ENCODE measurements around the gene HOXC12. TPM values are rescaled to one million over a fixed set of nuclear protein-coding genes. Genes with fewer than 3 reads are reported as not detected.

HOXC12 gene
- total RNA-seq, 1 donor, result under 0.01 TPM

DNA sequence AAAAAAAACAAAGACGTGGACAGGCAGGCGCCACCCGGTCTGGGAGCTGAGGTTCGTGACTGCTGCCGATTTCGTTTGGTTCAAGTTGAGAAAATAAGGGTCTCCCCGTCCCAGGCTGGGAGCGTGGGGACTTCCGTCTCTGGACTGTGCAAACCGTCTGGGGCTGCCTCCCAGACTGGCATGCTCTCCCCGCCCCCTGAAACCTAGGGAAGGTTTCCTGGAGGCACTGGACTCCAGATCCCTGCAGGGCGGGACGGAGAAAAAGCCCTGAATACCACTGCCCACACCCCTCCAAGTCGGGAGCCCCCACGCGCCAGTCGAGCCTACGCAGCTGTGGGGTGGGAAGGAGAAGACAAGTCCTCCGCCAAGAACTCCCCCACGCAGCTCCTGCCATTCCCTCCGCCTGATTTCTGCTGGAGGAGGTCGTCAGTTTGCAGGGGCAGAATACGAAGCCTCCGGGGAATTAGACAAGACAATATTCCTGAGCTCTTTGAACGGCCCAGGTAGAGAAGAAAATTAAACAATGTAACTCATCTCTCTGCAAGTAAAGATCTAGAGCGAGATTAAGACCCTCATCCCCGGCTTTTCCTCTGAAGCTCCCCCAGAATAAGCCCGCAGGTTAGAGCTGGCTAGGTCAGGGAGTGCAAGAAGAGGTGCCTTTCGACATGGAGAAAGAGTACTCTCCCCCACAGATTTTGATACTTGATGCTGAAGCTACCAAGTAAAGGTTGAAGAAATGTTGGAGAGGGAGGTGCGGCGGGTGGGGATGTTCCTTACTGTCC lies 26.5 kb upstream of the HOXC12 start:
- DNase-seq (ENCODE audit: low read depth), result no peak
- H3K4me3 ChIP-seq (ENCODE audit: low read depth, low read length), result no peak overlapping the region
- TF ChIP-seq, protein P1, sequence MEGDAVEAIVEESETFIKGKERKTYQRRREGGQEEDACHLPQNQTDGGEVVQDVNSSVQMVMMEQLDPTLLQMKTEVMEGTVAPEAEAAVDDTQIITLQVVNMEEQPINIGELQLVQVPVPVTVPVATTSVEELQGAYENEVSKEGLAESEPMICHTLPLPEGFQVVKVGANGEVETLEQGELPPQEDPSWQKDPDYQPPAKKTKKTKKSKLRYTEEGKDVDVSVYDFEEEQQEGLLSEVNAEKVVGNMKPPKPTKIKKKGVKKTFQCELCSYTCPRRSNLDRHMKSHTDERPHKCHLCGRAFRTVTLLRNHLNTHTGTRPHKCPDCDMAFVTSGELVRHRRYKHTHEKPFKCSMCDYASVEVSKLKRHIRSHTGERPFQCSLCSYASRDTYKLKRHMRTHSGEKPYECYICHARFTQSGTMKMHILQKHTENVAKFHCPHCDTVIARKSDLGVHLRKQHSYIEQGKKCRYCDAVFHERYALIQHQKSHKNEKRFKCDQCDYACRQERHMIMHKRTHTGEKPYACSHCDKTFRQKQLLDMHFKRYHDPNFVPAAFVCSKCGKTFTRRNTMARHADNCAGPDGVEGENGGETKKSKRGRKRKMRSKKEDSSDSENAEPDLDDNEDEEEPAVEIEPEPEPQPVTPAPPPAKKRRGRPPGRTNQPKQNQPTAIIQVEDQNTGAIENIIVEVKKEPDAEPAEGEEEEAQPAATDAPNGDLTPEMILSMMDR (IDR thresholded peaks at IDR 0.05; ENCODE audit: insufficient read depth, low read depth, low read length), result no peak

DNA sequence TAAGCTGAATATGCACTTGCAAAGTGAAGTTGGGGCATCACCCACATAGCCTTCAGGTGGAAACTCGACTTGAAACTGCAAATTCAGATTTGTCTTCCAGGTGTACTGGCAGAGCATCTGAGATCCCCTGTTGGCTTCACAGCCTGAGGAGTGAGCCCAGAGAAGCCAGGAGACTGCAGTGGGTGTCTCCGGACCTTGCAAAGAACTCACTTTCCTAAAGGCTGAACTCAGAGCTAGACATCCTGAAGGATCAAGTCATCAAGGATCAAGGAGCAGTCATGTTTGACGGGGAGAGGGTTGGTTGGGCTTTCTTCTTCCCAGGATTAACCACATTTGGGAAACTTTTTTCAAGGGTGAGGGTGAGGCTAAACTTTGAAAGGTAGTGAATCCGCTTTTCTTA lies 25.2 kb upstream of the HOXC12 start:
- TF ChIP-seq, protein P1 (IDR thresholded peaks at IDR 0.05; ENCODE audit: insufficient read depth, low read depth, low read length), result no peak
- DNase-seq (ENCODE audit: low read depth), result no peak

DNA sequence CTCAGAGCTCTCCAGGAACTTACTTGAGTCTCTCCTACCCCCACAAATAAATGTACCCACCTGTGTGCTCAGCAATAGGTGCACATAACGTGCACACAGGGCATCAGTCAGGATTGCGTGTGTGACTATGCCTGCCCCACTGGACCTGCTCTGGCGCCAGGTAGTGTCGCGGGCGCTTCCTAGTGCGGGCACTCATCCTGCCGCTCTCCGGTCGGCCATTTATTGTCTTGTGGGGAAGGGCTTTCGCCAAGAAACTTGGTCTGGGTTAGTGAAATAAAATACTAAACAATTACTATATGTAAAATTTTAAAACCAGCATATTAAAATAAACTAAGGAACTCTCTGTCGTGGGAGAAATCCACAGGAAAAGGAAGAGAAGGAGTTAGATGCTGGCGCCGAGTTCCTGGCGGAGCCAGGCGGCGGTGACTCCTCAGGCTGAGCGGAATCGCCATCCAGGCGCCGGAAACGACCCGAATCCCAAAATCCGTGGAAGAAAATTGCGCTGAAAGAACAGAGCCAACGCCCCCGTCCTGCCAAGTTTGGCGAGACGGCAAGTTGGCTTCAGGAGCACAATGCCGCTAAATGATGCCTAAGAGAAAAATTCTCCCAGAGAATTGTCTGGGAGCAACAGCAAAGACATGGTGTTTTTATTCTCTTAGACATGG lies 24.0 kb upstream of the HOXC12 start:
- TF ChIP-seq, protein P1 (IDR thresholded peaks at IDR 0.05; ENCODE audit: insufficient read depth, low read depth, low read length), result no peak
- no peak overlapping the region for H3K4me3 ChIP-seq (ENCODE audit: low read depth, low read length)
- no peak for DNase-seq (ENCODE audit: low read depth)

More for the DNA sequence above, 25.2 kb upstream of the HOXC12 start:
- no peak overlapping the region for H3K4me3 ChIP-seq (ENCODE audit: low read depth, low read length)

DNA sequence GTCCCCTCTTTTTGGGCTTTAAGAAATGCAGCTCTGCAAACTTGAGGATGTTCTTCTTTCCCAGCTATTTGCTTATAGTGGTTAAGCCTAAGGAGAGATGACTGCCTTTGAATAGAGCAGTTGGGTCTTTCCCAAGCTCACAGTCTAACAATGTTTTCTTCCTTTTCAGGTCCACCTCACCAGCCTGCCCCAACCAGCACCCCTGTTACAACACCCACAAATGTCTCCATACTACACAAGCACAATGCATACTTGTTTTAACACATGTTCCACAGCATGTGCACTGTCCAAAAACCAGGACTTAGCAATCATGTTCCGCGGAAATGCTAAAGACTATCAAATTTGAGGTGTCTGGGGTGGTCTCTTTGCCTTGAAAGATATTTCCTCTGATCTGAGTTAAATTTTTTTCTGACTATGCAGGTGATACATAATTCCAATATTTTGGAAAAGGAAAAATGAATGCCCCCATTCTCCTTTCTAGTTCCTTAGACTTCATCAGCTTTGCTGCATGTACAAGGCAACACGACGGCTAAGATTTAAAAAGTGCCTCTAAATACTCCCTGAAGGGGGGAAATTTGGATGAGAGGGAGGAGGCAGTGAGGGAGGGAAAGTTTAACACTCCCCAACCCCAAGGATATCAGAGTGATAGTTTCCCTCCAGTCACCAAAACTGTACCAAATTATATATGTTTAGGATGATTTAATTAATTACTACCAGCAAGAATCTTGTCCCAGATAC lies 22.7 kb upstream of the HOXC12 start:
- TF ChIP-seq, protein P1 (IDR thresholded peaks at IDR 0.05; ENCODE audit: insufficient read depth, low read depth, low read length), result no peak
- no peak for DNase-seq (ENCODE audit: low read depth)
- no peak overlapping the region for H3K4me3 ChIP-seq (ENCODE audit: low read depth, low read length)

DNA sequence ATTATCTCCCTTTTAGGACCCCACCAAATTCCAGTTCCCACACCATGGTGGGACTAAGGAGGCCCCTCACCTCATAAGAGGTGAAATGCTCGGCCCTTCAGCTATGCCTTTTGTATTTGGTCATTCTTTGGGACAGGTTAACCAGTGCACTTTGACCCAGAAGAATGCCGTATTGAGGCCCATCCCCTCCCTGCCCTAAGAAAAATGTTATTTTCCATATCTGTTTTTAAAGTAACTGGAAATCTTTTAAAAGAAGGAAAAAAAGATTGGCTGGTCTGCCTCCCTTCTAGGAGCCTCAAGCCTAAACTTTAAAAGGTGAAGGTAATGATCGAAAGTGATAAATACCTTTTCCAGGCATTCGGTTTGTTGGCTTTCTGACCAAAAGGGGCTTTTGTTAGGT lies 21.8 kb upstream of the HOXC12 start:
- H3K4me3 ChIP-seq (ENCODE audit: low read depth, low read length), result no peak overlapping the region
- DNase-seq (ENCODE audit: low read depth), result no peak
- TF ChIP-seq, protein P1 (IDR thresholded peaks at IDR 0.05; ENCODE audit: insufficient read depth, low read depth, low read length), result no peak

DNA sequence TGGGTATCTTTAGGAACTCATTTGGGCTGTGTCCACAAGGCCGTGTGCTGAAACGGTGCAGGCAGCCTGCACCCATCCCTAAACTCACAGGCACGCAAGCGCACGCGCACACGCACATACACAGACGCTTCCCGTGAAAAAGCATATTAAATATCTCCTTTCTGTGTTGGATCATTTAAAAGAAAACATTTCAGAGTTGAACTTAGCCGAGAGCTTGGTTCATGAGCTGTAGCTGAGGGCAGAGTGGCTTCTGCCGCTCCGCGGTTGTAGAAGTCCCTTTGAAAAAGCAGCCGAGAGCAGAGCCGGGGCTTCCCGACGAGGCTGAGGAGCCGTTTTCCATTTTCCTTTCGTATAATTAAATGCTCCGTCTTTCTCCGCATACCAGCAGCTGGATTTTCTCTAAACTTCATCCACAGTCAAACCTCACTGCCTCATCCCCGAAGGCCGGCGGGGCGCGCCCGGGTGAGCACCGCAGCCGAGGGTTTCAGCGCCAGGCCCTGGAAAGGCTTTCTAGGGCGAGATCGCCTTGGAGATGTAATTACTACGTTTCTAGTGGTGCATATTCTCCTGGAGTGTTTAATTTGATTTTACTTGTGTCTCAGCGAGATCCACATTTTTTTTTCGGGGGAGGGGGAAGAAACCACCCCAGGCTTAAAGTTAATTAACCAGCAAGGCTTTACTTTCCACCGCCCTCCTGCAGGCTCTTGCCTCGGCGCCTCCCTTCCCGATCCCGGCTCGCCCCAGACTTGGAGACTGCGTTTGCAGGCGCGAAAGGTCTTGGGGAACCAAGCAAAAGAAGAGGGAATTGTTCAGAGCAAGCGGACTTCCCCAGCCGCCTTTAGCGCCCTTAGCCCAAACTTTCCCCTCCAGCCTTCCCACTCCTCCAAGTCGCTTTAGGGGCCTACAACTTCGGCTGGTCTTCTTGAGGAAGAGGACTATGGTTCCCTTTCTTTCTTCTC lies 19.0 kb upstream of the HOXC12 start:
- TF ChIP-seq, protein P1 (IDR thresholded peaks at IDR 0.05; ENCODE audit: insufficient read depth, low read depth, low read length), result no peak
- no peak for DNase-seq (ENCODE audit: low read depth)
- H3K4me3 ChIP-seq (ENCODE audit: low read depth, low read length), result no peak overlapping the region
